OCI-LY1 (cell line): ENCODE results near the gene ELMO1.

Experiments used
- CTCF ChIP-seq: fragments of 200-600 bp; sonication (generic), shearing (Covaris generic); IDR thresholded peaks from 2 replicates; pipeline ENCODE4 v1.5.1; 2017; ENCODE audit warnings: mild to moderate bottlenecking, antibody characterized with exemption, low read length, moderate library complexity, mixed read lengths
- EZH2 ChIP-seq: fragments of 200-600 bp; sonication (generic), shearing (Covaris generic); IDR thresholded peaks from 2 replicates; pipeline ENCODE4 v1.8.0; 2017; ENCODE audit warnings: borderline replicate concordance, mixed run types, mild to moderate bottlenecking, antibody characterized with exemption, low read length, moderate library complexity, mixed read lengths

GRCh38 chr7:37102518-37103137, 346.0 kb downstream of the ELMO1 start:
- no peak for TF ChIP-seq CTCF
- TF ChIP-seq EZH2, result no peak
